H7 (cell line): ENCODE data around the gene PDGFA. TPM values are rescaled to one million over a fixed set of nuclear protein-coding genes. Genes with fewer than 3 reads are reported as not detected.
A peak's percentile ranks its signal among the peaks of the same experiment; 100 is the strongest.

Experiments
- DNase-seq: peaks from one replicate; pipeline ENCODE4 v3.0.0; 2012
- H3K27me3 ChIP-seq: 2 replicates; pipeline ENCODE4 v1.6.0; 2011; ENCODE audit warnings: mild to moderate bottlenecking, low read length; ENCODE audit not compliant: control insufficient read depth, insufficient read depth
- H3K36me3 ChIP-seq: replicated peaks from 2 replicates; pipeline ENCODE4 v1.5.1; 2011; ENCODE audit warnings: low read length; ENCODE audit not compliant: control insufficient read depth, insufficient read depth
- H3K4me3 ChIP-seq: 2 replicates; pipeline ENCODE4 v1.5.1; 2011; ENCODE audit warnings: low read depth, mild to moderate bottlenecking, control low read depth, low read length, moderate library complexity; ENCODE audit not compliant: insufficient read depth
- total RNA-seq: library from RNA; depleted of rRNA; stranded (reverse); fragments of >200 nt; shearing (Covaris generic); gene quantifications from 2 replicates; pipeline ENCODE4 v1.2.3, GENCODE V29; 2014

Gene PDGFA
- total RNA-seq, 1 experiment from 2014 or later, result 149 TPM

- Histone ChIP-seq H3K36me3 (no peaks in the 10 kb centered on the region), H3K4me3 (no peak overlapping the region), H3K27me3 (no peaks in the 10 kb centered on the region)
- DNase-seq, result peak; percentile 93
Observed at GRCh38 chr7:460374-461116, 59.1 kb downstream of the PDGFA start.

DNA sequence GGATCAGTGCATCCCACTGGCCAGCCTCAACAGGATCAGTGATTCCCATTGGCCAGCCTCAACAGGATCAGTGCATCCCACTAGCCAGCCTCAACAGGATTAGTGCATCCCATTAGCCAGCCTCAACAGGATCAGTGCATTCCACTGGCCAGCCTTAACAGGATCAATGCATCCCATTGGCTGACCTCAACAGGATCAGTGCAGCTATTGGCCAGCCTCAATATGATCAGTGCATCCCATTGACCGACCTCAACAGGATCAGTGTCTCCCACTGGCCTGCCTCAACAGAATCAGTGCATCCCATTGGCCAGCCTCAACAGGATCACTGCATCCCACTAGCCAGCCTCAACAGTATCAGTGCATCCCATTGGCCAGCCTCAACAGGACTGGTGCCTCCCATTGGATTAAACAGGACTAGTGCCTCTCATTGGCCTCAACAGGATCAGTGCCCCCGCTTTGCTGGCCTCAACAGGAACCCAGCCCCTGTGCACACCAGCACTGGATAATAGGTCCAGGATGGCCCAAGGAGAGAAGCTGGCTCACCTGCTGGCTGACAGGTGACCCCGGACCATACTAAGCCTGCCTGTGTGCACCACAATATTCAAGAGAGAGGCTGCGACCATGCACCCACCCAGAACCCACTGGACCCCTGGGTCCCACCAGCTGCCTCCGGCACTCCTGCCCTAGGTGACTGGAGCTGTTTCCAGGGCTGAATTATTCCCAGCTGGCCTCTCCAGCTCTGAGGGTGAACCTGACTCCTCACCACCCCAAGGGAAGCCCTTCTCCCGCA is 59.9 kb downstream of the PDGFA start:
- Histone ChIP-seq H3K27me3 (no peaks in the 10 kb centered on the region), H3K36me3 (no peaks in the 10 kb centered on the region), H3K4me3 (no peak overlapping the region)
- peak; percentile 75 for DNase-seq

DNA sequence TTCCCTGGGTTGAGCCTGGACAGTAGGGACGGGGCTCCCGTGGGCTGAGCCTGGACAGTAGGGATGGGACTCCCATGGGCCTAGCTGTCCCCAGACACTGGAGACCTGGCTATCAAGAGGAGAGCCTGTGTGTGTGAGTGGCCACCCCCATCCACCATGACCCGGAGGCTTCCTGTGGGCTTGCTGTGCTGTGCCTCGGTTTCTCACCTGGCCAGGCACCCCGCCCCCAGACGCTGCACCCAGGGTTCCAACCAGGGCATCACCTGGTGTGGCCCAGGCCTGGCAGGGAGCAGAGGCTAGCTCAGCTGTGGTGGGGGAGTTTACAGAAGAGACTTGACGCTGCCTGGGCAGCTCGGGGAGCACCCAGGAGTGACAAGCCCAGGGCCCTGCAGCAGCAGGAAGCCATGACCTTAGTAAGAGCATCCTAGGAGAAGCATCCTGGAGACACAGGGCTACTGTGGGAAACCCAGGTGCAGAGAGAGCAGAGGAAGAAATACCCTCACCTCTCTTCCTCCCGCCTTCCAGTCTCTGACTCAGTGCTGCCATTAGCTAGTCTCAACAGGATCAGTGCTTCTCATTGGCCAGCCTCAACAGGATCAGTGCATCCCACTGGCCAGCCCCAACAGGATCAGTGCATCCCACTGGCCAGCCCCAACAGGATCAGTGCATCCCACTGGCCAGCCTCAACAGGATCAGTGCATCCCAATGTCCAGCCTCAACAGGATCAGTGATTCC is 61.0 kb downstream of the PDGFA start:
- H3K27me3 ChIP-seq, result no peaks in the 10 kb centered on the region
- H3K4me3 ChIP-seq, result no peak overlapping the region
- no peaks in the 10 kb centered on the region for H3K36me3 ChIP-seq
- DNase-seq, result peak; percentile 38

- peak; percentile 59 for DNase-seq
Observed at GRCh38 chr7:457814-458510, 61.7 kb downstream of the PDGFA start.

GRCh38 chr7:455110-455928 is 64.3 kb downstream of the PDGFA start:
- no peaks in the 10 kb centered on the region for H3K36me3 ChIP-seq
- DNase-seq, result no peak
- peaks cover 19% of the 10 kb centered on the region for H3K27me3 ChIP-seq
- H3K4me3 ChIP-seq, result no peak overlapping the region

More at GRCh38 chr7:457814-458510, 61.7 kb downstream of the PDGFA start:
- H3K4me3 ChIP-seq, result no peak overlapping the region
- H3K36me3 ChIP-seq, result no peaks in the 10 kb centered on the region
- peaks cover 3% of the 10 kb centered on the region; the same call in 1 of the 2 replicates for H3K27me3 ChIP-seq

DNA sequence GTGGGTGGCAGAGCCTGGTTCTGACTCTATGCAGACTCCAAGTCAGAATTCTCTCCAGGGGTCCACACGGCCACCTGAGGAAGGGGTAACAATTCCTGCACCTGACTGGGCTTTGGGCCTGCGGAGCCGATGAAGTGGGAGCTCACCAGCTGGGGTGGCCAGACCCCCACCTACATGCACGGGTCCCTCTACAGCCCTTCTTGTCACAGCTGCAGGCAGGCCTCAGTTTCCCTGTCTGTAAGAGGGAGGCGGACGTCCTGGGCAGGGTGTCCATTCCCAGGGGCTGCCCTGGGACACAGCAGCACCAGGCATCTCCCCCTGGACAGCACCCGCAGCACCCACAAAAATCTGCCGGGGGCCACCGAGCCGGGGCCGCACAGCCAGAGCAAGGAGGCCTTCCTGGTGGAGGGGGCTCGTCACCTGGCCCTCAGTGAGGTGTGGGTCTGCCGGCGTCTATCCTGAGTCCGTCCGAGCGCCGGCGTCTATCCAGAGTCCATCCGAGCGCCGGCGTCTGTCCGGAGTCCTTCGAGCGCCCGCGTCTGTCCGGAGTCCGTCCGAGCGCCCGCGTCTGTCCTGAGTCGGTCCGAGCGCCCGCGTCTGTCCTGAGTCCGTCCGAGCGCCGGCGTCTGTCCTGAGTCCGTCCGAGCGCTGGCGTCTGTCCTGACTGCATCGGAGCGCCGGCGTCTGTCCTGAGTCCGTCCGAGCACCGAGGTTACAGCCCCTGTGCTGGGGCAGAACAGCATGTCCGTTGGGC is 65.1 kb downstream of the PDGFA start:
- Histone ChIP-seq H3K4me3 (no peak overlapping the region), H3K36me3 (no peaks in the 10 kb centered on the region), H3K27me3 (peaks cover 19% of the 10 kb centered on the region)
- DNase-seq, result no peak

- H3K27me3 ChIP-seq, result peaks cover 19% of the 10 kb centered on the region
- no peaks in the 10 kb centered on the region for H3K36me3 ChIP-seq
- no peak overlapping the region for H3K4me3 ChIP-seq
- DNase-seq, result no peak
Observed at GRCh38 chr7:453597-454306, 65.9 kb downstream of the PDGFA start.

GRCh38 chr7:452791-453455 is 66.7 kb downstream of the PDGFA start:
- H3K36me3 ChIP-seq, result no peaks in the 10 kb centered on the region
- DNase-seq, result peak; percentile 87
- H3K27me3 ChIP-seq, result peaks cover 19% of the 10 kb centered on the region
- peak overlapping the region; percentile 20; the same call in 1 of the 2 replicates for H3K4me3 ChIP-seq

DNA sequence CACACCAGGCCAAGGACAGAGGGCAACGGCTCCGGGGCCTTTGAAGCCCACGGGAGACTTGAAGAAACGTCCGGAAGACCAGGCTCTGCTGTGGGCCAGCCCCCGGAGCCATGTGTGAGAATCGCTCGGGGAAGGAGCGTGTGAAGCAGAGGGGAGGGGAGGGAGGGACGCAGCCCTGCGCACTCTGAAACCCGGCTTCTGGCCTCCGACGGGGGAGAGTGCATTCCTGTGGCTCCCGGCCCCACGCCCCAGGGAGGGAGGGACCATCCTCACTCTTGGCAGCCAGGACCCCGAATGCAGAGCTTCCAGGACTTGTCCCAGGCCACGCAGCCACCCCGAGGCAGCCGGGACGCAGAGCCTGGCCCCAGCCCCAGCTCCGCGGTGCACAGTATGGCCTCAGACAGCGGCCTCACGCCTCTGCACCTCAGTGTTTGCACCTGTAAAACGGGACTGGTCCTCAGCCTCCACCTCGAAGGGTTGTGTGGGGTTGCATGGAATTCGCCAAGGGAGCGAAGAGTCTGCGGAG is 67.4 kb downstream of the PDGFA start:
- peak overlapping the region; percentile 20; the same call in 1 of the 2 replicates for H3K4me3 ChIP-seq
- H3K36me3 ChIP-seq, result no peaks in the 10 kb centered on the region
- DNase-seq, result peak; percentile 94
- H3K27me3 ChIP-seq, result peaks cover 19% of the 10 kb centered on the region

DNA sequence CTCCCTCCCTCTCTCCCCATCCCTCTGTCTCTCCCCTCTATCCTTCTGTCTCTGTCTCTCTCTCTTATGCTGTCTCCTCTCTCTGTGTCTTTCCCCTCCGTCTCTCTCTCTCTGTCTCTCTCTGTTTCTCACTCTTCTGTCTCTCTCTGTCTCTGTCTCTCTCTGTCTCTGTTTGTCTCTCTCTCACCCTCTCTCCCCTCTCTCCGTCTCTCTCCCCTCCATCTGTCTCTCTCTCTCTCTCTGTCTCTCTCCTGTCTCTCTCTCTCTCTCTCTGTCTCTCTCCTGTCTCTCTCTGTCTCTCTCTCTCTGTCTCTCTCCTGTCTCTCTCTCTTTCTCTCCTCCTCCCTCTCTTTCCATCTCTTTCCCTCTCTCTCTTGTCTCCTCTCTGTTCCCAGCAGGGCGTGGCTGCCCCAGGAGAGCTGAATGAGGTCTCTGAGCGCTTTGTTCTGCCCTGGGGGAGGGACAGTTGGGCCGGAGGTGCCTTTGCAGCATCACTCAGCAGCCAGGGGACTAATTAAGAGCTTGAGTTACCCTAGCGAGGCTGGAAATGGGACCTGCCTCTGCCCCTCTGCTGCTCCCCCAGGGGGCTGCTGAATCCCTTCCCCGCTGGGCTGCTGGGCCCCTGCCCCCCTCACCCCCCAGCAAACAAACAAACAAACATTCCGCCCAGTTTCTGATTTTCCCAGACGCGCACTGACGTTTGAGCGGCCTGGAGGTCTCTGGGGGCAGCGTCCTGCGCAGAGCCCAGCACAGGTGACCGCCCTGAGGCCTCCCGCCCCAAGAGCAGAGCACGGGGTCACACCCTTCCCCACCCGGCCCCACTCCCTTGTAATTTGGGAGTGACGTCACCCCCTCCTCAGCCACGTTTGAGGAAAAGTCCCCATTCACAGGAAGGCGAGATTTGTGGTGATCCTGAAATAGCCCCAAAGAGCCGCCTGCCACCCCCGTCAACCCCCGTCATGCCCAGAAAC is 68.1 kb downstream of the PDGFA start:
- peaks cover 19% of the 10 kb centered on the region for H3K27me3 ChIP-seq
- H3K36me3 ChIP-seq, result no peaks in the 10 kb centered on the region
- H3K4me3 ChIP-seq, result peak overlapping the region; percentile 20; the same call in 1 of the 2 replicates
- peak; percentile 89 for DNase-seq

GRCh38 chr7:450741-451140 is 68.9 kb downstream of the PDGFA start:
- peaks cover 19% of the 10 kb centered on the region for H3K27me3 ChIP-seq
- no peak overlapping the region for H3K4me3 ChIP-seq
- no peaks in the 10 kb centered on the region for H3K36me3 ChIP-seq
- DNase-seq, result peak; percentile 69
